ENCODE measurements around the gene RGR. TPM values are rescaled to one million over a fixed set of nuclear protein-coding genes. Genes with fewer than 3 reads are reported as not detected.

RGR gene
- total RNA-seq, 1 donor, result not detected

DNA sequence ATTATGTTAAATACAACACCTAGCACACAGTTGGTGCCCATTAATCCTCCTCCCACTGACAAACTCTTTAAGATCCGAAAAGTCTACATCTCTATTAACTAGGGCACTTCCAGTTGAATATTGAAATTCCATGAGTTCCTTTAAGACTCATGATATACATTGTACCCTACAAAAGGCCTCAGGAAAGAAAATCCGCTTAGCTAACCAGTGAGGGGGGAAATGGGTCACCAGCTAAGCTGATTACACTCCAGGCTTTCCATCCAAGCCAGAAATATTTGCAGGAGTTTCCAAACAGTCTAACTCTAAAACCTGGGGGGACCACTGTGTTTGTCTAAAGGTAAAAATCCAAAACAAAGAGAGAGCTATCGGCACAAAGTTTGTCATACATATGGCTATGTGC lies 18.2 kb upstream of the RGR start:
- no peak overlapping the region for H3K4me3 ChIP-seq (ENCODE audit: low read depth, low read length)
- DNase-seq (ENCODE audit: low read depth), result no peak
- TF ChIP-seq CTCF (IDR thresholded peaks at IDR 0.05; ENCODE audit: insufficient read depth, low read depth, low read length), result no peak

DNA sequence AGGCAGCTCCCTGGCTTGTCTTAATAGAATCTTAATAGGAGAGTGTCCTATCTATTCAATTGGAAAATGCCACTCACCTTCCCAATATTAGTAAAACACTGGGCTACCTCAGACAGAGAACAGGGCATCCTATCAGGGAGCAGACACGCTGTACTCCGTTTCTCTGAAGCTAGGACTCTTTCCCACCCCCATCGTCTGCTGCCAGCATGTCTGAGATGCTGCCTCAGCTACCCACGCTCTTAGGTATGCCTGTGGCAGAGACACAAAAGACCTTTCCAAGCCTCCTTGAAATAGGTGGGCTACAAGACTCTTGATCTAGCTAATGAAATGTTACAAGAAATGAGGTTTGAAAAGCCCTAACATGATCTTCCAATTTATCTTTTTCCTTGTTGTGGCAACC lies 17.0 kb upstream of the RGR start:
- TF ChIP-seq CTCF (IDR thresholded peaks at IDR 0.05; ENCODE audit: insufficient read depth, low read depth, low read length), result no peak
- H3K4me3 ChIP-seq (ENCODE audit: low read depth, low read length), result no peak overlapping the region
- no peak for DNase-seq (ENCODE audit: low read depth)

DNA sequence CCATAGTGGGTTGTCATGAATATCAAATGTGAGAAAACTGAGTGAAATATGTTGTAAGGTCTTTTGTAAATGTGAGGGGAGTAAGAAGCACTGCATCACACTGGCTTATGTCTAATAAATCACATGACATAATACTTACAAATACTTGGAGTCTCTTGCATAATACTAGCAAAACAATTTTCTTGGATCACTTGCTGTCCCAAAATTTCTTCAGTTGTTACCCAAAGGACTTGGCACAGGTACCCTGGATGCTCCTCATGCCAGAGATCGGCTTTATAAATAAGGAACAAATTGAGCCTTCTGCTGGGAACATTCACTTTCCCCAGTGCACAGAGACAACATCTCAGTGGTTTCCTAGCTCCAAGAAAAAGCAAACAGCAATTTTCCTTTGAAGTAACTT lies 14.5 kb upstream of the RGR start:
- no peak for TF ChIP-seq CTCF (IDR thresholded peaks at IDR 0.05; ENCODE audit: insufficient read depth, low read depth, low read length)
- DNase-seq (ENCODE audit: low read depth), result no peak

GRCh38 chr10:84232376-84232775 lies 12.5 kb upstream of the RGR start:
- no peak for TF ChIP-seq CTCF (IDR thresholded peaks at IDR 0.05; ENCODE audit: insufficient read depth, low read depth, low read length)
- no peak for DNase-seq (ENCODE audit: low read depth)
- no peak overlapping the region for H3K4me3 ChIP-seq (ENCODE audit: low read depth, low read length)

More for the DNA sequence above, 14.5 kb upstream of the RGR start:
- H3K4me3 ChIP-seq (ENCODE audit: low read depth, low read length), result no peak overlapping the region

DNA sequence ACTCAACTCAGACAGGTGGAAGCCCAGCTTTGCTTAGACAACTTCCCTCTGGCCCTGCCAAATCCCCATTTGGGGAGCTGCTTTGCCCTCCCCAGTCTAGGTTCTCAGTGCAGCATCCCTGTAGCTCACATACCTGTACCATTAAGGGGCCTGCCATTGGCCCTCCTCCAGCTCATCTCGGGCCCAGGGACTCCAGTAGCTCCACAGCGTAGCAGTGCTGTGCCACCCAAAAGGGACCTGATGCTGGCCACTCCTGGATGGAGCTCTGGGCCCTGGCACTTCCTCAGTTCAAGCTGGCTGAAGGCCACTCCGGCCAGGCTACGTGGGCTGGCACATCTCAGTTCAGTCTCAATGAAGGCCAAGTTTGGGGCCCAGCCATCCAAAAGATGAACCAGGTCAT lies 10.9 kb upstream of the RGR start:
- no peak for DNase-seq (ENCODE audit: low read depth)
- no peak for TF ChIP-seq CTCF (IDR thresholded peaks at IDR 0.05; ENCODE audit: insufficient read depth, low read depth, low read length)
- no peak overlapping the region for H3K4me3 ChIP-seq (ENCODE audit: low read depth, low read length)

- TF ChIP-seq CTCF (IDR thresholded peaks at IDR 0.05; ENCODE audit: insufficient read depth, low read depth, low read length), result no peak
- DNase-seq (ENCODE audit: low read depth), result no peak
These were observed 10.4 kb upstream of the RGR start for GRCh38 chr10:84234479-84234878.

DNA sequence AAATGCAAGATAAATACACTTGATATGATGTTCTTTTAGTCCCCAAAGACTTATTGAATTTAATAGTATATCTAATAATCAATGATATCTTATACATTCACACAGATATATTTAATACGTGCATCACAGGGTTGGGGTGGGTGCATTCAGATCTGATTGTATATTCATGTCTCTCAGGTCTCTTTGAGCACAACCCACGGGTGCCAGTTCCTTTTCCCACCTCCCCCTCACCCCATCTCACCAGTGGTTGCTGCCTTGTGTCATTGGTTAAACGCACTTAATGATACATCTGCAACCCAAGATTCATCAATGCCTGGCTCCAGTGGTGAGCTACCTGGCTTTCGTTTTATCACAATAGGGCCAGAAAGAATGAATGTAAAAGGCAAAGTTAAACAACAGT lies 9.8 kb upstream of the RGR start:
- TF ChIP-seq CTCF (IDR thresholded peaks at IDR 0.05; ENCODE audit: insufficient read depth, low read depth, low read length), result no peak
- H3K4me3 ChIP-seq (ENCODE audit: low read depth, low read length), result no peak overlapping the region
- DNase-seq (ENCODE audit: low read depth), result no peak

More at GRCh38 chr10:84234479-84234878, 10.4 kb upstream of the RGR start:
- H3K4me3 ChIP-seq (ENCODE audit: low read depth, low read length), result no peak overlapping the region

Data from fibroblast of villous mesenchyme (primary cell).